PC-9 (cell line): Measurements from ENCODE around the gene RBM28.

Experiments
- CTCF ChIP-seq: fragments of 200-600 bp; sonication (generic); conservative IDR thresholded peaks from 2 replicates; pipeline ENCODE4 v1.6.1; 2017; ENCODE audit warnings: mixed run types, antibody characterized with exemption, mild to moderate bottlenecking, moderate library complexity
- EZH2 ChIP-seq: fragments of 200-600 bp; sonication (generic); IDR thresholded peaks from 2 replicates; pipeline ENCODE4 v1.8.0; 2017; ENCODE audit warnings: antibody characterized with exemption, low read depth

GRCh38 chr7:128263420-128263819 lies 80.3 kb downstream of the RBM28 start:
- TF ChIP-seq CTCF = no peak
- no peak for TF ChIP-seq EZH2
